ENCODE measurements around the gene CCDC85B.

Gene CCDC85B

DNA sequence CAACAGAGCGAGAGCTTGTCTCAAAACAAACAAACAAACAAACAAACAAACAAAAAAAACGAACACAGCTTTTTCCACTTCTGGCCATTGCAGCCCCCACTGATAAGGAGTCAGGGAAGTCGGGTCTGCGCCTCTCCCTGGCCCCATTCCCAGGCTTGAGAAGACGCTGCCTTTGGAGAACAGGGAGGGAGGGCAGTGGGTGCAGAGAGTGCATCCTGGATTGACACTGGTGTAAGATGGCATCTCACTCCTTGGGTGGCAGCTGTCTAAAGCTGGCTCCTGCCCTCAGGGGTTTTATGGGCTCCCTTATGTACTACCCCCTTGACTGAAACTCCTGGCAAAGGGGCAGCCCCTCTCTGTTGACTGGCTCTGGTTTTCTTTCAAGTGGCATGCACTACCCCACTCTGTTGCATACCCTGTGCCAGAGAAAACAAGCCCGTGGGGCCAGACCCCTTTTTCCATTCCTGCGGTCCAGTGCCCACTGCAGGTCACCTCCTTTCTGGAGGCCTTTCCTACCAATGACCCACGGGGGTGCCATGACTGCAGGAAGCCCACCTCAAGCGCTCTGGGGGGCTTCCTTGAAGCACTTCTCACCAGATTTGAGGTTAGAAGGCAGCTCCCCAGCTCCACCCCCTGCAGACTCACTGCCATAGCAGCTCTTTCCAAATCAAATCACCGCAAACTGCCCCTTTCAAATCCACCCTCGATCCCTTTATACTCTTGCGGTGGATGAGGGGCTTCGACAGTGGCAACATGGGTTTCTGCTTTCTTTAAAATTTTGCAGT is 41.5 kb downstream of the CCDC85B start:
- TF ChIP-seq, protein P1, sequence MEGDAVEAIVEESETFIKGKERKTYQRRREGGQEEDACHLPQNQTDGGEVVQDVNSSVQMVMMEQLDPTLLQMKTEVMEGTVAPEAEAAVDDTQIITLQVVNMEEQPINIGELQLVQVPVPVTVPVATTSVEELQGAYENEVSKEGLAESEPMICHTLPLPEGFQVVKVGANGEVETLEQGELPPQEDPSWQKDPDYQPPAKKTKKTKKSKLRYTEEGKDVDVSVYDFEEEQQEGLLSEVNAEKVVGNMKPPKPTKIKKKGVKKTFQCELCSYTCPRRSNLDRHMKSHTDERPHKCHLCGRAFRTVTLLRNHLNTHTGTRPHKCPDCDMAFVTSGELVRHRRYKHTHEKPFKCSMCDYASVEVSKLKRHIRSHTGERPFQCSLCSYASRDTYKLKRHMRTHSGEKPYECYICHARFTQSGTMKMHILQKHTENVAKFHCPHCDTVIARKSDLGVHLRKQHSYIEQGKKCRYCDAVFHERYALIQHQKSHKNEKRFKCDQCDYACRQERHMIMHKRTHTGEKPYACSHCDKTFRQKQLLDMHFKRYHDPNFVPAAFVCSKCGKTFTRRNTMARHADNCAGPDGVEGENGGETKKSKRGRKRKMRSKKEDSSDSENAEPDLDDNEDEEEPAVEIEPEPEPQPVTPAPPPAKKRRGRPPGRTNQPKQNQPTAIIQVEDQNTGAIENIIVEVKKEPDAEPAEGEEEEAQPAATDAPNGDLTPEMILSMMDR (IDR thresholded peaks at IDR 0.05; ENCODE audit: insufficient read depth, low read depth, low read length, missing control alignments): no peak
- H3K4me3 ChIP-seq (ENCODE audit: low read length): no peak overlapping the region
- no peak for DNase-seq (ENCODE audit: low read depth)

DNA sequence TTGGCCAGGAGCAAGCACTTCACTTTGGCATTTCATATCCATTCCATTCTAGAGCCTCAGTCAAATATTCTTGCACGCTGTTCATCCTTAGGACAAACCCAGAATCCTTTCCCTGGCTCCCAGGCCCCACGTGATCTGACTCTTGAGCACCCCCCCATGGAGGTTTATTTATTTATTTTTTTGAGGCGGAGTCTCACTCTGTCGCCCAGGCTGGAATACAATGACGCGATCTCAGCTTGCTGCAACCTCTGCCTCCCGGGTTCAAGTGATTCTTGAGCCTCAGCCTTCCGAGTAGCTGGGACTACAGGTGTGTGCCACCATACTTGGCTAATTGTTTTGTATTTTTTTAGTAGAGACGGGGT is 42.1 kb downstream of the CCDC85B start:
- TF ChIP-seq, protein P1 (IDR thresholded peaks at IDR 0.05; ENCODE audit: insufficient read depth, low read depth, low read length, missing control alignments): no peak
- peak; percentile 24 for DNase-seq (ENCODE audit: low read depth)
- no peak overlapping the region for H3K4me3 ChIP-seq (ENCODE audit: low read length)

DNA sequence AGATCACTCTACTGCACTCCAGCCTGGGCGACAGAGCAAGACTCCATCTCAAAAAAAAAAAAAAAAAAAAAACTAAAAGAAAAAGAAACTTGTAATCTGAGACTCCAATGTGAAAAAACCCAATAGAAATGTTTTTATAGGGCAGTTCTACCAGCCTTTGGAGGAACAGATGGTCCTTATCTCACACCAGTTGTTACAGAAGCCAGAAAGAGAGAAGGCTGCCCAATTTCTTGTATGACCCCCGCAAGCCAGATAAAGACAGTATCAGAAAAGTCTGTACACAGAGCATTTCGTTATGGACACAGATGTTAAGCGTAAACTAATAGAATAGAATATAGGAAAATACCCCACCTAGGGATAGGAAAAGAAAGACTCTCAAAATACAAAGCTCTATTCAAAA is 43.5 kb downstream of the CCDC85B start:
- no peak overlapping the region for H3K4me3 ChIP-seq (ENCODE audit: low read length)
- DNase-seq (ENCODE audit: low read depth): no peak
- TF ChIP-seq, protein P1 (IDR thresholded peaks at IDR 0.05; ENCODE audit: insufficient read depth, low read depth, low read length, missing control alignments): no peak

DNA sequence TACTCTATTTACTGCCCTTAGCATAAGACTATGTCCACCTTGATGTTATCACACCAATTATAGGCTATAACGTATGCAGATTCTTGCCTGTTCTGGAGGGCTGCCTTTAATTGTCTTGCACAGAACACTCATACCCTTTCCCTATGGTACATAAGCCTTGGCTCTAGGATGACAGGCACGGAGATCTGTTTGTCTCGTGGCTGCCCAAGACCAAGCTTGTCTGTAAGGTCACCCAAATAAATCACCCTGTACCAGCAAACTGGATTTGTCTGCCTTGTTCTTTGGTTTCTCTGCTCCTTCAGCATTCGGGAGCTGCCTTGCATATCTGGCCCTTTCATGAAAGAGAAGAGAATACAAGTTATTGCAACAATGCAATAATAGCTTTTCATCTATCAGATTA is 47.3 kb downstream of the CCDC85B start:
- no peak for DNase-seq (ENCODE audit: low read depth)
- TF ChIP-seq, protein P1 (IDR thresholded peaks at IDR 0.05; ENCODE audit: insufficient read depth, low read depth, low read length, missing control alignments): no peak

More for the DNA sequence above, 47.3 kb downstream of the CCDC85B start:
- H3K4me3 ChIP-seq (ENCODE audit: low read length): no peak overlapping the region

Data from epithelial cell of esophagus (primary cell).